A673 (cell line): Measurements from ENCODE around the gene F7. TPM values are rescaled to one million over a fixed set of nuclear protein-coding genes. Genes with fewer than 3 reads are reported as not detected.

Experiments
- BruUV-seq: library from RNA; stranded (reverse); fragments of 400-500 nt; replicated peaks from 2 replicates; lab custom pipeline; 2021; lab: Mats Ljungman, UMichigan
- CTCF ChIA-PET: fragments of 300-600 bp; sonication (Branson Sonifier 250); formaldehyde crosslinking; loops from one replicate; lab custom pipeline; 2022; ENCODE audit warnings: antibody characterized with exemption; lab: Charles Lee
- POLR2A ChIA-PET: fragments of 300-600 bp; sonication (Branson Sonifier 250); formaldehyde crosslinking; loops from one replicate; lab custom pipeline; 2022; ENCODE audit warnings: antibody characterized with exemption; ENCODE audit not compliant: low non-redundant PET; lab: Charles Lee
- DNase-seq: peaks from one replicate; pipeline ENCODE4 v3.0.0-alpha.2; 2015; ENCODE audit warnings: low spot score
- H3K27ac ChIP-seq: fragments of 200-600 bp; sonication (generic); 2 replicates; pipeline ENCODE4 v1.5.1; 2016; ENCODE audit warnings: mixed run types, low read depth, mild to moderate bottlenecking, mixed read lengths, antibody characterized with exemption, low read length; ENCODE audit not compliant: poor library complexity, severe bottlenecking
- H3K27me3 ChIP-seq: fragments of 200-600 bp; sonication (generic); replicated peaks from 2 replicates; pipeline ENCODE4 v1.6.1; 2017; ENCODE audit warnings: mixed run types, low read depth, mild to moderate bottlenecking, mixed read lengths, antibody characterized with exemption, low read length; ENCODE audit not compliant: insufficient read depth, poor library complexity
- H3K36me3 ChIP-seq: fragments of 200-600 bp; sonication (generic); 2 replicates; pipeline ENCODE4 v1.6.1; 2016; ENCODE audit warnings: mixed run types, mild to moderate bottlenecking, mixed read lengths, antibody characterized with exemption, low read length; ENCODE audit not compliant: insufficient read depth, poor library complexity, severe bottlenecking
- H3K4me1 ChIP-seq: fragments of 200-600 bp; sonication (generic); 2 replicates; pipeline ENCODE4 v1.6.1; 2017; ENCODE audit warnings: mixed run types, mild to moderate bottlenecking, mixed read lengths, antibody characterized with exemption, low read length; ENCODE audit not compliant: insufficient read depth, poor library complexity, severe bottlenecking
- H3K4me3 ChIP-seq: fragments of 200-600 bp; sonication (generic); 2 replicates; pipeline ENCODE4 v1.5.1; 2016; ENCODE audit warnings: low read depth, mixed run types, mild to moderate bottlenecking, mixed read lengths, low read length; ENCODE audit not compliant: poor library complexity, severe bottlenecking
- H3K9me3 ChIP-seq: fragments of 200-600 bp; sonication (generic); 2 replicates; pipeline ENCODE4 v1.6.1; 2016; ENCODE audit warnings: mixed run types, low read depth, mild to moderate bottlenecking, mixed read lengths, antibody characterized with exemption, low read length; ENCODE audit not compliant: poor library complexity, severe bottlenecking
- CTCF ChIP-seq: fragments of 300-800, 200-600 bp; sonication (generic); conservative IDR thresholded peaks from 2 replicates; pipeline ENCODE4 v1.5.1; 2017; ENCODE audit warnings: low read depth, mild to moderate bottlenecking, antibody characterized with exemption, low read length, moderate library complexity, mixed read lengths
- EZH2 ChIP-seq: fragments of 200-600 bp; sonication (generic); IDR thresholded peaks from 2 replicates; pipeline ENCODE4 v1.6.1; 2017; ENCODE audit warnings: borderline replicate concordance, low read depth, mild to moderate bottlenecking, mixed read lengths, antibody characterized with exemption, low read length; ENCODE audit not compliant: poor library complexity, severe bottlenecking
- intact Hi-C: fragments of 100-400 bp; cut with micrococcal nuclease; formaldehyde crosslinking; loops from one replicate; pipeline ENCODE4 v1.10.0; 2022; ENCODE audit not compliant: unreplicated experiment
- total RNA-seq: library from RNA; stranded (reverse); gene quantifications from 2 replicates; pipeline ENCODE4 v1.2.3, GENCODE V29; 2021

The F7 gene
- total RNA-seq, 1 experiment from 2014 or later: not detected

DNA sequence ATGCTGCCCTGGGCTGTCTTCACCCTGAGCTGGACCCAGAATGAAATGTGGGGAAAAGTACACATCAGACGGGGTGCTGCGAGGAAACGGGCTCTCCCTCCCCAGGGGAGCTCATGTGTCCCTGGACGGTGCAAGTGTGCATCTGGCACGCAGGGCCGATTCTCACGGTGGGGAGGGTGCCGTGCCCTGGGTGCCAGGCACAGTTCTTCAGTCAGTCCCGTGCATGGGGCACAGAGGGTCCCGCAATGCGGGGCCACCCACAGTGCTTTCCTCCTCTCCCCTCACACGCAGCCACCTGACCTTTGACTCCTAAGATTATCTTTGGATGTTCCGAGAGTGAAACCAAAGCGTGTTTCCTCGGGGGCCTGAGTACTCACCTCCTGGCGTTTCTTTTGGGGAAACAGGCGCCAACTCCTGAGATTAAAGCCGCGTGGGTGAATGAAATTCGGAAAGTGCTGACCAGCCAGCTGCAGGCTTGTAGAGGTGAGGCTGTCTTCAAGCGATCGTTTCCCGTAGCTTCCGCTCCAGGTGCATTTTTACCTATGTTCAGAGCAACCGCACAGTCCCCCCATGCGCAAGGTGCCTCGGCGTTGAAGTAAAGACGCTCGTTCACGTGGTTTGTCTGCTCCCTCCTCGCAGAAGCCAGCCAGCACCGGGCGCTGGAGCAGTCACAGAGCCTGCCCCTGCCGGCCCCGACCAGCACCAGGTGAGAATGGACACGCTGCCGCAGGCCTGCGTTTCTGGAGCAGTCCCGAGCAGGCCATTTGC, 17.5 kb upstream of the F7 start:
- DNase-seq: no peak
- Histone ChIP-seq H3K27ac (no peak overlapping the region), H3K36me3 (no peaks in the 10 kb centered on the region), H3K4me1 (peaks cover 4% of the 10 kb centered on the region), H3K4me3 (no peak overlapping the region), H3K27me3 (no peaks in the 10 kb centered on the region), H3K9me3 (no peaks in the 10 kb centered on the region)
- ChIA-PET CTCF (no interaction called here), POLR2A (no interaction called here)
- TF ChIP-seq CTCF (no peak), EZH2 (no peak)
- no TSS peak for BruUV-seq
- intact Hi-C loops: no loop called here

DNA sequence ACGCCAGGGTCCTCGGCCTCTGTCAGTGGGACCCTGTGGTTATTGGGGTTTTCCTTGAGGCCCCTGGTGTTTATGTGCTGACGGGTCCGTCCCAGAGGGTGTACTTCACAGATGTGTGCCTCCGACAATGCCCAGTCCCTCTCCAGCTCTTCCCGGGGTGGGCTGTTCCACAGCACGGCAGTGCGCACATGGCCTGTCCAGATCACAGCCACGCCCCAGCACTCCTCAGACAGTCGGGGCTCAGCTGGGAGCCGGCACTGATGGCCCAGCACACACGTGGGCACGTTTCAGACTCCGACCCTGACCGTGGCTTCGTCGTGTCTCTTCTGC, 16.9 kb upstream of the F7 start:
- Histone ChIP-seq H3K27me3 (no peaks in the 10 kb centered on the region), H3K9me3 (no peaks in the 10 kb centered on the region), H3K27ac (no peak overlapping the region), H3K4me3 (no peak overlapping the region), H3K36me3 (no peaks in the 10 kb centered on the region), H3K4me1 (peaks cover 4% of the 10 kb centered on the region)
- intact Hi-C loops: no loop called here
- ChIA-PET CTCF (no interaction called here), POLR2A (no interaction called here)
- TF ChIP-seq EZH2 (no peak), CTCF (no peak)
- BruUV-seq: no TSS peak
- no peak for DNase-seq

DNA sequence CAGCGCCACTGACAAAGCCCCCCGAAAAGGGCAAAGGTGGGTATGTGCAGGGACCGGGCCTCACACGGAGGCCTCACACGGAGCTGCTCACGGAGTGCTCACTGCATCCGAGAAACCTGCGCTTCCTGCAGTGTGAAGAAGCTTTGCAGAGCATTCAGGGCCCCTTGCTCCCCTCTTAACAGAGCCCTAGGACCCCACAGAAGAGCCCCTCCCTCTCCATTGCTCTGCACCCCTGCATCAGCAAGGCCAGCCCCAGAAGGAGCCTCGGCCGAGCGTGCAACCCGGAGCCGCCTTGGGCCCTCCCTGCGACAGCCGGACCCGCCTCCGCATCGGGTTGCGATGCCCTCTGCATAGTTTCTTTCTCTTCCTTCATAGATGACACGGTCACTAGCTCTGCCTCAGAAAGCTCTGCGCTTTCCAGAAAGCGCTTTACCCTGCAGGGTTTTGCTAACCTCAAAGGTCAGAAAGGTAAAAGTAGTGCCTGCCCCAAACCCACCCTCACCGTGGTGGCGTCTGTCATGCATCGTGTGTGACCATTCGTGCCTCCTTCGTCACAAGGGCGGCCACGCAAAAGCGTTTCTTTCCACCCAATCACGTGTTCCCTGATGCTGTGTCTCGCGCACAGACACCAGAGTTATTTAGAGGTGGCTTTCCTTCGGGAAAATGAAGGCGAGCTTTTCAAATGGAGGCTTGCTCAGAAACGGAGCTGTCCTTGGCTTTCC, 15.7 kb upstream of the F7 start:
- H3K4me3 ChIP-seq: no peak overlapping the region
- no peaks in the 10 kb centered on the region for H3K9me3 ChIP-seq
- no peak for DNase-seq
- no TSS peak for BruUV-seq
- TF ChIP-seq CTCF (no peak), EZH2 (no peak)
- ChIA-PET POLR2A (no interaction called here), CTCF (no interaction called here)
- H3K36me3 ChIP-seq: no peaks in the 10 kb centered on the region
- H3K27ac ChIP-seq: no peak overlapping the region
- intact Hi-C loops: no loop called here
- no peaks in the 10 kb centered on the region for H3K4me1 ChIP-seq
- no peaks in the 10 kb centered on the region for H3K27me3 ChIP-seq
